ENCODE results near the gene CPSF3.

CPSF3 gene

GRCh38 chr2:9400268-9401058 is 23.0 kb upstream of the CPSF3 start:
- no peak for TF ChIP-seq JUND (IDR thresholded peaks at IDR 0.05; ENCODE audit: low read depth)
- peak in 1 of 2 experiments; percentile 4 for DNase-seq (ENCODE audit: low read depth in 1 of 2, low spot score in 1 of 2)
- in situ Hi-C loops (cut with HindIII; ENCODE audit: low pct_unique_long_range_greater_than_20kb, low sequenced_read_pairs) = no loop called here

GRCh38 chr2:9401059-9401547 is 22.4 kb upstream of the CPSF3 start:
- DNase-seq (ENCODE audit: low read depth in 1 of 2, low spot score in 1 of 2) = no peak
- TF ChIP-seq JUND (IDR thresholded peaks at IDR 0.05; ENCODE audit: low read depth) = no peak
- in situ Hi-C loops (cut with HindIII; ENCODE audit: low pct_unique_long_range_greater_than_20kb, low sequenced_read_pairs) = no loop called here

- in situ Hi-C loops (cut with HindIII; ENCODE audit: low pct_unique_long_range_greater_than_20kb, low sequenced_read_pairs) = no loop called here
- peak in 1 of 2 experiments; percentile 6 for DNase-seq (ENCODE audit: low read depth in 1 of 2, low spot score in 1 of 2)
- TF ChIP-seq JUND (IDR thresholded peaks at IDR 0.05; ENCODE audit: low read depth) = no peak
These were observed 21.6 kb upstream of the CPSF3 start for GRCh38 chr2:9401646-9402371.

GRCh38 chr2:9403924-9404323 is 19.5 kb upstream of the CPSF3 start:
- no peak for TF ChIP-seq JUND (IDR thresholded peaks at IDR 0.05; ENCODE audit: low read depth)
- in situ Hi-C loops (cut with HindIII; ENCODE audit: low pct_unique_long_range_greater_than_20kb, low sequenced_read_pairs) = no loop called here
- DNase-seq (ENCODE audit: low read depth in 1 of 2, low spot score in 1 of 2) = no peak

- in situ Hi-C loops (cut with HindIII; ENCODE audit: low pct_unique_long_range_greater_than_20kb, low sequenced_read_pairs) = no loop called here
- TF ChIP-seq JUND (IDR thresholded peaks at IDR 0.05; ENCODE audit: low read depth) = no peak
- DNase-seq (ENCODE audit: low read depth in 1 of 2, low spot score in 1 of 2) = no peak
These were observed 19.0 kb upstream of the CPSF3 start for GRCh38 chr2:9404451-9404850.

- no peak for TF ChIP-seq JUND (IDR thresholded peaks at IDR 0.05; ENCODE audit: low read depth)
- no peak for DNase-seq (ENCODE audit: low read depth in 1 of 2, low spot score in 1 of 2)
- in situ Hi-C loops (cut with HindIII; ENCODE audit: low pct_unique_long_range_greater_than_20kb, low sequenced_read_pairs) = no loop called here
These were observed 17.8 kb upstream of the CPSF3 start for GRCh38 chr2:9405636-9406035.

GRCh38 chr2:9406529-9407362 is 16.7 kb upstream of the CPSF3 start:
- DNase-seq (ENCODE audit: low read depth in 1 of 2, low spot score in 1 of 2) = no peak
- TF ChIP-seq JUND (IDR thresholded peaks at IDR 0.05; ENCODE audit: low read depth) = no peak
- in situ Hi-C loops (cut with HindIII; ENCODE audit: low pct_unique_long_range_greater_than_20kb, low sequenced_read_pairs) = no loop called here

GRCh38 chr2:9407363-9407811 is 16.1 kb upstream of the CPSF3 start:
- TF ChIP-seq JUND (IDR thresholded peaks at IDR 0.05; ENCODE audit: low read depth) = no peak
- DNase-seq (ENCODE audit: low read depth in 1 of 2, low spot score in 1 of 2) = no peak
- in situ Hi-C loops (cut with HindIII; ENCODE audit: low pct_unique_long_range_greater_than_20kb, low sequenced_read_pairs) = no loop called here

GRCh38 chr2:9408641-9409151 is 14.8 kb upstream of the CPSF3 start:
- in situ Hi-C loops (cut with HindIII; ENCODE audit: low pct_unique_long_range_greater_than_20kb, low sequenced_read_pairs) = no loop called here
- TF ChIP-seq JUND (IDR thresholded peaks at IDR 0.05; ENCODE audit: low read depth) = no peak
- peak; percentile 19 to 78 for DNase-seq (ENCODE audit: low read depth in 1 of 2, low spot score in 1 of 2)

GRCh38 chr2:9410108-9410507 is 13.3 kb upstream of the CPSF3 start:
- in situ Hi-C loops (cut with HindIII; ENCODE audit: low pct_unique_long_range_greater_than_20kb, low sequenced_read_pairs) = no loop called here
- no peak for TF ChIP-seq JUND (IDR thresholded peaks at IDR 0.05; ENCODE audit: low read depth)

GRCh38 chr2:9412781-9413180 is 10.7 kb upstream of the CPSF3 start:
- TF ChIP-seq JUND (IDR thresholded peaks at IDR 0.05; ENCODE audit: low read depth) = no peak
- in situ Hi-C loops (cut with HindIII; ENCODE audit: low pct_unique_long_range_greater_than_20kb, low sequenced_read_pairs) = no loop called here
- no peak for DNase-seq (ENCODE audit: low read depth in 1 of 2, low spot score in 1 of 2)

More at GRCh38 chr2:9410108-9410507, 13.3 kb upstream of the CPSF3 start:
- no peak for DNase-seq (ENCODE audit: low read depth in 1 of 2, low spot score in 1 of 2)

- TF ChIP-seq JUND (IDR thresholded peaks at IDR 0.05; ENCODE audit: low read depth) = no peak
- in situ Hi-C loops (cut with HindIII; ENCODE audit: low pct_unique_long_range_greater_than_20kb, low sequenced_read_pairs) = no loop called here
- DNase-seq (ENCODE audit: low read depth in 1 of 2, low spot score in 1 of 2) = no peak
These were observed 7.8 kb upstream of the CPSF3 start for GRCh38 chr2:9415516-9416169.

Measured in T47D (cell line).